Jurkat, Clone E6-1 (cell line): Measurements from ENCODE around the gene KRTAP21-1. TPM values are rescaled to one million over a fixed set of nuclear protein-coding genes. Genes with fewer than 3 reads are reported as not detected.
"Not testable (repeated sequence)": the region's sequence is repeated elsewhere in the genome, so short reads cannot be mapped to it uniquely, and the experiment has no call there.

Experiments used
- DNase-seq: peaks from one replicate; pipeline ENCODE4 v3.0.0-alpha.2; 2011; ENCODE audit warnings: low read depth, low spot score
- H3K4me3 ChIP-seq: 2 replicates; pipeline ENCODE4 v1.5.1; 2011; ENCODE audit warnings: mild to moderate bottlenecking, low read length, control low read depth, moderate library complexity
- polyA plus RNA-seq: library from polyadenylated mRNA; unstranded; fragments of >200 nt; gene quantifications from one replicate; pipeline ENCODE4 v1.2.1, GENCODE V29; 2012; ENCODE audit warnings: missing spikeins; ENCODE audit not compliant: insufficient read length, insufficient read depth

KRTAP21-1 gene
- not detected for polyA plus RNA-seq

- not testable (repeated sequence) for H3K4me3 ChIP-seq, DNase-seq
Measured at GRCh38 chr21:30755328-30755727, at the start of gene KRTAP21-1. KRTAP21-1 (minus strand) TSS chr21:30755428; CDS start chr21:30755378, 50 bp downstream.

GRCh38 chr21:30800605-30801004 is 45.4 kb upstream of the KRTAP21-1 start:
- no peak for DNase-seq
- H3K4me3 ChIP-seq, result no peak overlapping the region

GRCh38 chr21:30793581-30794314 is 38.5 kb upstream of the KRTAP21-1 start:
- no peak for DNase-seq
- H3K4me3 ChIP-seq, result no peak overlapping the region

- no peak for DNase-seq
- H3K4me3 ChIP-seq, result no peak overlapping the region
Measured at GRCh38 chr21:30779249-30779648, 24.0 kb upstream of the KRTAP21-1 start.

GRCh38 chr21:30769724-30770431 is 14.7 kb upstream of the KRTAP21-1 start:
- DNase-seq, result no peak
- no peak overlapping the region for H3K4me3 ChIP-seq

GRCh38 chr21:30760776-30761175 is 5.5 kb upstream of the KRTAP21-1 start:
- H3K4me3 ChIP-seq, result no peak overlapping the region
- no peak for DNase-seq

- no peak overlapping the region for H3K4me3 ChIP-seq
- DNase-seq, result no peak
Measured at GRCh38 chr21:30758306-30758705, 3.1 kb upstream of the KRTAP21-1 start.

GRCh38 chr21:30747159-30747558 is 8.1 kb downstream of the KRTAP21-1 start, which contains the start of gene KRTAP21-2:
KRTAP21-2 (minus strand) TSS chr21:30747259; CDS start chr21:30747202, 57 bp downstream.
- DNase-seq, result no peak

GRCh38 chr21:30740462-30740861 is 14.8 kb downstream of the KRTAP21-1 start:
- H3K4me3 ChIP-seq, result no peak overlapping the region
- DNase-seq, result no peak

More at GRCh38 chr21:30747159-30747558, 8.1 kb downstream of the KRTAP21-1 start, which contains the start of gene KRTAP21-2:
- no peak within 1 kb of the TSS for H3K4me3 ChIP-seq

- H3K4me3 ChIP-seq, result no peak overlapping the region
- no peak for DNase-seq
Measured at GRCh38 chr21:30733026-30733425, 22.2 kb downstream of the KRTAP21-1 start.

GRCh38 chr21:30726726-30727125 is 28.5 kb downstream of the KRTAP21-1 start:
- no peak overlapping the region for H3K4me3 ChIP-seq
- DNase-seq, result no peak

- H3K4me3 ChIP-seq, result no peak overlapping the region
- no peak for DNase-seq
Measured at GRCh38 chr21:30719401-30719800, 35.8 kb downstream of the KRTAP21-1 start.

GRCh38 chr21:30718239-30718909 is 36.9 kb downstream of the KRTAP21-1 start, which contains the start of gene KRTAP21-3:
KRTAP21-3 (minus strand) TSS chr21:30718777; CDS start chr21:30718759, 18 bp downstream.
- no peak for DNase-seq
- H3K4me3 ChIP-seq, result no peak within 1 kb of the TSS

GRCh38 chr21:30717105-30717504 is 38.1 kb downstream of the KRTAP21-1 start:
- H3K4me3 ChIP-seq, result no peak overlapping the region
- no peak for DNase-seq

GRCh38 chr21:30714946-30715345 is 40.3 kb downstream of the KRTAP21-1 start:
- no peak overlapping the region for H3K4me3 ChIP-seq
- no peak for DNase-seq

- DNase-seq, result no peak
- no peak overlapping the region for H3K4me3 ChIP-seq
Measured at GRCh38 chr21:30714456-30714855, 40.8 kb downstream of the KRTAP21-1 start.

GRCh38 chr21:30713766-30714165 is 41.5 kb downstream of the KRTAP21-1 start:
- DNase-seq, result no peak
- H3K4me3 ChIP-seq, result no peak overlapping the region

- no peak for DNase-seq
- H3K4me3 ChIP-seq, result no peak overlapping the region
Measured at GRCh38 chr21:30710499-30710898, 44.7 kb downstream of the KRTAP21-1 start.

- no peak for DNase-seq
- no peak overlapping the region for H3K4me3 ChIP-seq
Measured at GRCh38 chr21:30707409-30707808, 47.8 kb downstream of the KRTAP21-1 start.
